HepG2 (cell line): ENCODE measurements around the gene POLA2. TPM values are rescaled to one million over a fixed set of nuclear protein-coding genes. Genes with fewer than 3 reads are reported as not detected.

ENCODE experiments used
- ATAC-seq: fragments of 200-7000 bp; cut with Tn5 transposase; 3 replicates; pipeline ENCODE4 v1.9.1; 2020; ENCODE audit warnings: mild to moderate bottlenecking, moderate library complexity
- BruUV-seq: library from RNA; stranded (reverse); fragments of 400-500 nt; replicated peaks from 2 replicates; lab custom pipeline; 2021; lab: Mats Ljungman, UMichigan
- CTCF ChIA-PET: fragments of 300-600 bp; formaldehyde crosslinking; extraction: SDS; loops from one replicate; lab custom pipeline; 2021; ENCODE audit warnings: low total read pairs, inconsistent platforms, low intra/inter-chr PET ratio; lab: Yijun Ruan, JAX
- POLR2A ChIA-PET: fragments of 350-600 bp; sonication (Branson Sonifier 250); formaldehyde crosslinking; loops from one replicate; lab custom pipeline; 2020; ENCODE audit warnings: antibody characterized with exemption, inconsistent platforms; lab: Yijun Ruan, JAX
- DNase-seq: peaks from one replicate; pipeline ENCODE4 v3.0.0-alpha.2; 2015; ENCODE audit warnings: low spot score
- FAIRE-seq: peaks from 3 replicates; lab custom pipeline; 2011; peaks lifted over from hg19 to GRCh38; lab: Jason Lieb, UNC
- H2AFZ ChIP-seq: one replicate; pipeline ENCODE4 v1.6.1; 2011; ENCODE audit warnings: low read length, inconsistent platforms
- H3K27ac ChIP-seq: fragments of 300-600 bp; 3 replicates; pipeline ENCODE4 v1.8.0; 2011; ENCODE audit warnings: mixed run types, mild to moderate bottlenecking, mixed read lengths, low read length, inconsistent platforms; ENCODE audit not compliant: insufficient read depth; ENCODE audit errors: extremely low read length
- H3K27me3 ChIP-seq, 2 experiments: fragments of 200-600 bp in 1 of 2; 2 replicates in 1 of 2; 3 replicates in 1 of 2; pipeline versions ENCODE4 v1.6.0 to v1.8.0; 2011; ENCODE audit warnings: low read length in 2 of 2, mild to moderate bottlenecking in 2 of 2, moderate library complexity in 2 of 2, inconsistent platforms in 1 of 2; ENCODE audit not compliant: insufficient read depth in 2 of 2, control insufficient read depth in 1 of 2
- H3K36me3 ChIP-seq, 2 experiments: fragments of 200-600 bp in 1 of 2; replicated peaks in 1 of 2; 2 replicates in 1 of 2; 3 replicates in 1 of 2; pipeline versions ENCODE4 v1.5.1 to v1.8.0; 2011; ENCODE audit warnings: low read length in 2 of 2, inconsistent platforms in 1 of 2; ENCODE audit not compliant: insufficient read depth in 2 of 2, control insufficient read depth in 1 of 2
- H3K4me1 ChIP-seq: 2 replicates; pipeline ENCODE4 v1.5.1; 2012; ENCODE audit warnings: low read length, inconsistent platforms; ENCODE audit not compliant: insufficient read depth
- H3K4me2 ChIP-seq: 2 replicates; pipeline ENCODE4 v1.6.0; 2011; ENCODE audit warnings: low read depth, low read length, inconsistent platforms
- H3K4me3 ChIP-seq, 3 experiments: fragments of 200-600 bp in 1 of 3; sonication (generic), shearing (Covaris generic) in 1 of 3; replicated peaks in 1 of 3; 2 replicates each; pipeline ENCODE4 v1.5.1; 2011 to 2016; ENCODE audit warnings: low read length in 3 of 3, inconsistent platforms in 2 of 3, low read depth in 2 of 3, mild to moderate bottlenecking in 2 of 3, control low read depth in 1 of 3, mixed read lengths in 1 of 3; ENCODE audit not compliant: insufficient read depth in 1 of 3
- H3K79me2 ChIP-seq: one replicate; pipeline ENCODE4 v1.6.1; 2011; ENCODE audit warnings: low read length, inconsistent platforms; ENCODE audit not compliant: insufficient read depth
- H3K9ac ChIP-seq: 2 replicates; pipeline ENCODE4 v1.6.0; 2011; ENCODE audit warnings: mild to moderate bottlenecking, low read depth, low read length, inconsistent platforms; ENCODE audit not compliant: insufficient read depth
- H3K9me3 ChIP-seq: 2 replicates; pipeline ENCODE4 v1.5.1; 2012; ENCODE audit warnings: mild to moderate bottlenecking, low read length
- H4K20me1 ChIP-seq: 2 replicates; pipeline ENCODE4 v1.6.0; 2011; ENCODE audit warnings: inconsistent platforms, mild to moderate bottlenecking, low read length, moderate library complexity; ENCODE audit not compliant: insufficient read depth
- ARID4A ChIP-seq: sonication (generic); formaldehyde crosslinking; IDR thresholded peaks from 2 replicates; pipeline ENCODE4 v1.5.0; 2020; ENCODE audit warnings: mild to moderate bottlenecking, missing genetic modification reagents, borderline replicate concordance
- GPN1 ChIP-seq: sonication (generic); formaldehyde crosslinking; IDR thresholded peaks from 2 replicates; pipeline ENCODE4 v1.5.1; 2020; ENCODE audit warnings: missing genetic modification reagents, borderline replicate concordance
- HNRNPLL ChIP-seq: fragments of 200-400 bp; formaldehyde crosslinking; IDR thresholded peaks from 2 replicates; pipeline ENCODE4 v1.6.1; 2017; ENCODE audit warnings: mild to moderate bottlenecking, low read depth, low read length; ENCODE audit not compliant: poor library complexity, severe bottlenecking
- KLF16 ChIP-seq, 2 experiments: sonication (generic) in 1 of 2; formaldehyde crosslinking in 1 of 2; IDR thresholded peaks; 2 replicates each; pipeline versions ENCODE4 v1.6.1 to v1.8.0; 2016 to 2023; ENCODE audit warnings: missing genetic modification reagents in 2 of 2, missing compliant biosample characterization in 1 of 2
- MAZ ChIP-seq, 2 experiments: sonication (generic) in 1 of 2; formaldehyde crosslinking in 1 of 2; IDR thresholded peaks; 2 replicates each; pipeline versions ENCODE4 v1.5.0 to v1.6.1; 2012 to 2020; ENCODE audit warnings: low read depth in 2 of 2, mild to moderate bottlenecking in 2 of 2, borderline replicate concordance in 1 of 2, improper control_type of control experiment in 1 of 2, low read length in 1 of 2, missing genetic modification reagents in 1 of 2, moderate library complexity in 1 of 2
- MIER2 ChIP-seq: IDR thresholded peaks from 2 replicates; pipeline ENCODE4 v1.6.1; 2016; ENCODE audit warnings: missing biosample characterization, missing genetic modification reagents
- MXD1 ChIP-seq: sonication (generic); formaldehyde crosslinking; IDR thresholded peaks from 2 replicates; pipeline ENCODE4 v1.4.0; 2020; ENCODE audit warnings: mild to moderate bottlenecking, missing genetic modification reagents
- NFRKB ChIP-seq: fragments of 450-650 bp; IDR thresholded peaks from 2 replicates; pipeline ENCODE4 v1.6.1; 2017
- NONO ChIP-seq, 2 experiments: fragments of 450-650 bp in 1 of 2; sonication (generic) in 1 of 2; formaldehyde crosslinking in 1 of 2; IDR thresholded peaks in 1 of 2; conservative IDR thresholded peaks in 1 of 2; 2 replicates each; pipeline versions ENCODE4 v1.6.1 to v1.8.0; 2017 to 2022; ENCODE audit warnings: mild to moderate bottlenecking in 1 of 2, missing genetic modification reagents in 1 of 2, moderate library complexity in 1 of 2
- PAX8 ChIP-seq: sonication (generic); formaldehyde crosslinking; IDR thresholded peaks from 2 replicates; pipeline ENCODE4 v1.8.0; 2022; ENCODE audit warnings: mild to moderate bottlenecking, missing genetic modification reagents, borderline replicate concordance
- ZNF597 ChIP-seq: sonication (generic); formaldehyde crosslinking; IDR thresholded peaks from 2 replicates; pipeline ENCODE4 v1.5.0; 2020; ENCODE audit warnings: missing genetic modification reagents
- ZNF737 ChIP-seq: sonication (generic); formaldehyde crosslinking; IDR thresholded peaks from 2 replicates; pipeline ENCODE4 v1.5.0; 2020; ENCODE audit warnings: missing genetic modification reagents, mild to moderate bottlenecking, borderline replicate concordance
- WGBS: methylation state at CpG from one replicate; pipeline ENCODE4 v1.1.6; 2017; ENCODE audit warnings: low lambda C conversion rate; 5-methylcytosine and 5-hydroxymethylcytosine counted together
- in situ Hi-C: cut with HindIII; loops from 2 replicates; pipeline ENCODE4 v1.10.0; 2017; ENCODE audit warnings: low pct_unique_long_range_greater_than_20kb; ENCODE audit not compliant: extremely low pct_ligation_motif_present
- intact Hi-C: fragments of 100-400 bp; cut with micrococcal nuclease; formaldehyde crosslinking; loops from one replicate; pipeline ENCODE4 v1.10.0; 2022; ENCODE audit not compliant: unreplicated experiment
- polyA plus RNA-seq, 8 experiments: library from polyadenylated mRNA; depleted of rRNA in 3 of 8; stranded (reverse) in 7 of 8; unstranded in 1 of 8; fragments of >200 nt; fragmentation: Illumina TruSeq in 4 of 8; extraction: Trizol in 4 of 8; gene quantifications; 2 replicates each; pipeline versions ENCODE4 v1.2.1 to v1.2.3, GENCODE V29; 2011 to 2016; ENCODE audit warnings: low read depth in 4 of 8, missing spikeins in 1 of 8, mixed read lengths in 1 of 8; ENCODE audit not compliant: insufficient read depth in 1 of 8
- total RNA-seq, 5 experiments: library from RNA; depleted of rRNA; stranded (reverse); fragments of >200 nt; fragmentation: Illumina TruSeq; extraction: Trizol; gene quantifications; 2 replicates each; pipeline ENCODE4 v1.2.3, GENCODE V29; 2016; ENCODE audit warnings: low read depth in 1 of 5
- TF ChIP-seq, protein P1 (sequence below): sonication (generic); formaldehyde crosslinking; IDR thresholded peaks from 2 replicates; pipeline ENCODE4 v1.4.0; 2020; ENCODE audit warnings: missing genetic modification reagents
- TF ChIP-seq, protein P2 (sequence below): sonication (generic); formaldehyde crosslinking; IDR thresholded peaks from 2 replicates; pipeline ENCODE4 v1.4.0; 2020; ENCODE audit warnings: missing genetic modification reagents

Gene POLA2
- total and polyA plus RNA-seq, 2 of the 13 experiments (the other 11 are each of a cell fraction or from before 2014, with no cell fraction given) = 9.7 to 15.6 TPM

- Histone ChIP-seq H2AFZ (no peak overlapping the region), H3K79me2 (no peaks in the 10 kb centered on the region), H3K9ac (no peak overlapping the region), H3K36me3 (no peaks in the 10 kb centered on the region; a peak in 1 of 5 replicates), H3K27me3 (no peaks in the 10 kb centered on the region), H3K9me3 (no peaks in the 10 kb centered on the region), H3K4me3 (no peak overlapping the region), H3K4me1 (peaks cover 67% of the 10 kb centered on the region), H3K27ac (no peak overlapping the region), H4K20me1 (no peaks in the 10 kb centered on the region), H3K4me2 (peak overlapping the region; percentile 79)
- in situ Hi-C loops = no loop called here
- 91% methylated on average over 7 of the region's 7 CpGs for WGBS
- intact Hi-C loops = no loop called here
- FAIRE-seq = no peak
- ChIA-PET CTCF (no interaction called here), POLR2A (interaction anchor here (3.5 to 4.3 kb wide), 2 partner anchors 11 to 12 kb away, joined by 23 to 61 read pairs; partner anchors contain the start of gene CDC42EP2)
- DNase-seq = no peak
- BruUV-seq = no TSS peak
- ATAC-seq = no peak
- TF ChIP-seq NFRKB (no peak), KLF16 (CRISPR knock-in tag; IDR thresholded peaks at IDR 0.05) (no peak), ARID4A (CRISPR knock-in tag) (no peak), MXD1 (CRISPR knock-in tag) (no peak), NONO (IDR thresholded peaks at IDR 0.05) (no peak), NONO (CRISPR knock-in tag; conservative IDR thresholded peaks at IDR 0.05) (0 out of 2 replicates have a peak, but pooled peaks have one; percentile 30), ZNF597 (no peak), GPN1 (CRISPR knock-in tag) (no peak), ZNF737 (CRISPR knock-in tag) (no peak), MIER2 (no peak), MAZ (IDR thresholded peaks at IDR 0.05; ENCODE audit: borderline replicate concordance, low read depth, low read length) (no peak), MAZ (CRISPR knock-in tag; IDR thresholded peaks at IDR 0.05; ENCODE audit: low read depth) (no peak), PAX8 (no peak), HNRNPLL (peak; percentile 19)
- TF ChIP-seq, protein P1, sequence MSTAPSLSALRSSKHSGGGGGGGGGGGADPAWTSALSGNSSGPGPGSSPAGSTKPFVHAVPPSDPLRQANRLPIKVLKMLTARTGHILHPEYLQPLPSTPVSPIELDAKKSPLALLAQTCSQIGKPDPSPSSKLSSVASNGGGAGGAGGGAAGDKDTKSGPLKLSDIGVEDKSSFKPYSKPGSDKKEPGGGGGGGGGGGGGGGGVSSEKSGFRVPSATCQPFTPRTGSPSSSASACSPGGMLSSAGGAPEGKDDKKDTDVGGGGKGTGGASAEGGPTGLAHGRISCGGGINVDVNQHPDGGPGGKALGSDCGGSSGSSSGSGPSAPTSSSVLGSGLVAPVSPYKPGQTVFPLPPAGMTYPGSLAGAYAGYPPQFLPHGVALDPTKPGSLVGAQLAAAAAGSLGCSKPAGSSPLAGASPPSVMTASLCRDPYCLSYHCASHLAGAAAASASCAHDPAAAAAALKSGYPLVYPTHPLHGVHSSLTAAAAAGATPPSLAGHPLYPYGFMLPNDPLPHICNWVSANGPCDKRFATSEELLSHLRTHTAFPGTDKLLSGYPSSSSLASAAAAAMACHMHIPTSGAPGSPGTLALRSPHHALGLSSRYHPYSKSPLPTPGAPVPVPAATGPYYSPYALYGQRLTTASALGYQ (CRISPR knock-in tag) = no peak
- TF ChIP-seq, protein P2, sequence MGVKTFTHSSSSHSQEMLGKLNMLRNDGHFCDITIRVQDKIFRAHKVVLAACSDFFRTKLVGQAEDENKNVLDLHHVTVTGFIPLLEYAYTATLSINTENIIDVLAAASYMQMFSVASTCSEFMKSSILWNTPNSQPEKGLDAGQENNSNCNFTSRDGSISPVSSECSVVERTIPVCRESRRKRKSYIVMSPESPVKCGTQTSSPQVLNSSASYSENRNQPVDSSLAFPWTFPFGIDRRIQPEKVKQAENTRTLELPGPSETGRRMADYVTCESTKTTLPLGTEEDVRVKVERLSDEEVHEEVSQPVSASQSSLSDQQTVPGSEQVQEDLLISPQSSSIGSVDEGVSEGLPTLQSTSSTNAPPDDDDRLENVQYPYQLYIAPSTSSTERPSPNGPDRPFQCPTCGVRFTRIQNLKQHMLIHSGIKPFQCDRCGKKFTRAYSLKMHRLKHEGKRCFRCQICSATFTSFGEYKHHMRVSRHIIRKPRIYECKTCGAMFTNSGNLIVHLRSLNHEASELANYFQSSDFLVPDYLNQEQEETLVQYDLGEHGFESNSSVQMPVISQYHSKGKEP (CRISPR knock-in tag) = no peak
Measured at GRCh38 chr11:65304613-65305012, 42.9 kb downstream of the POLA2 start.
